SIG-M5 treated with dmso at 0.1 percent for 504 hours (cell line): ENCODE results near the gene SERP2.
"Not testable (repeated sequence)": the region's sequence is repeated elsewhere in the genome, so short reads cannot be mapped to it uniquely, and the experiment has no call there.

ENCODE experiments used
- DNase-seq: peaks from one replicate; lab custom pipeline; 2025; ENCODE audit not compliant: unreplicated experiment; lab: John Stamatoyannopoulos, UW

Gene SERP2

DNA sequence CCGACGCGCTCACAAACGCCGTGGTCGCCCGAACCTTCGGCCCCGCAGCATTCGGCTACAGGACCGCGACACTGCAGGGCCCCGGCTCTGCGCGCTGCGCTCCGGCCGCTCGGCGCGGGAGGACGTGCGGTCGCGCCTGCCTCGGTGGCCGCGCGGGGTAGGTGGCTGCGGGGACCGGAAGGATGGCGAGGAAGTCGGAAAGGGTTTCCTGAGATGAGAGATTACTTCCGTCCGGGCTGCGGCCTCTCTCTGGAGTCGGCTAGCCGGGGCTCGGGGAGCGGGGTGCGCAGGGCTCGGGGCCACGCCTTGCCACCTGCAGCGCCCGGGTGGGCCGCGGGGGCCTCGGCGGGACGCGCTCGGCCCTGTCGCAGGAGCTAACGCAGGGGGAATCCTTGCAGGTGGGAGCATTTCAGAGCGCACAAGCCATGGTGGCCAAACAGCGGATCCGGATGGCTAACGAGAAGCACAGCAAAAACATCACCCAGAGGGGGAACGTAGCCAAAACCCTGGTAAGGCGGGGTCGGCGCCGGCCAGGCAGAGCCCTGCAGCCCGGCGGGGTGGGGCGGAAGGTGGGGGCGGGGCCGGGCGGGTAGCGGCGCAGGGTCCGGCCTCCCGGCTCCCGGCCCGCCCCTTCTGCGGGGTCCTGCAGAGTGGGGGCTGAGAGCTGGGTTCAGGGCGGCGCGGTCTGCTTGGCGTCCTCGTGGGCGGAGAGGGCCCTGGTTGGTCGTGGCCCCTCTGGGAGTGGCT, at the start of gene SERP2:
Gene SERP2 (plus strand): TSS at position 224 of the 747 bp plus-strand sequence. CDS start 202 bp downstream, at position 426.
- DNase-seq = no peak

DNA sequence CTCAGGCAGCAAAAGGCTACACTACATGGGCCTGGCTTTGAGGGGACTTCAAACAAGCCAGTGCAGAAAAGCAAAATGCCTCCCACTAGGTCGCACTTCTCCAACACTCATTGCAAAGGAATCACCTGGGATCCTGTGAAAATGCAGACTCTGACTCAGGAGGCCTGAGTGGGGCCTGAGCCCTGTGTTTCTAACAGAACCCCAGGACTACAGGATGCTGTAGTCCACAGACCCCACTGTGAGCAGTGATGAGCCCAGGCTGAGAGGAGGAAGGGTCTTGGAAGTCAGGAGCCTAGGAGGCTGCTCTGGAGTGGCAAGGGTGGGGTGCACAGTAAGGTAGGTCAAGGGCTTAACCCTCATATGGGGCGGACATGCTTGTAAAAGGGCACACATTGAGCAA, 46.7 kb upstream of the SERP2 start:
- DNase-seq = no peak

- DNase-seq = not testable (repeated sequence)
Observed at GRCh38 chr13:44329041-44329440, 44.6 kb upstream of the SERP2 start.

- no peak for DNase-seq
Observed at GRCh38 chr13:44329909-44330545, 43.6 kb upstream of the SERP2 start.

DNA sequence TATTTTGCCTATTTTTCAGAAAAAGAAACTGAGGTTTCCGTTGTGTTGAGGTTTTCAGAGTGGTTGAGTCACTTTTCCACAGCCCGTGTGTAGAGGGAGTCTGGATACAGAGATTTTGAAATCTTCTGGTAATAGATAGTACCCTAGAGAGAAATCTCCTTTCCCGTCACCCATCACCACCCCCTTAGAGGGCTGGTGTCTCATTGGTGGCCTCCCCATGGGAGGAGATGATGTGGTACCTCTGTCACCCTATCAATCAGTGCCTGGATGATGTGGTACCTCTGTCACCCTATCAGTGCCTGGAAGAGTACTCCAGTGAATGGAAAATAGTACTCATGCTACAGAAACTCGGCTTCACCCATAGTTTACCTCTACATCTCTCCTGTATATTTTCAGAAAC, 42.2 kb upstream of the SERP2 start:
- no peak for DNase-seq

DNA sequence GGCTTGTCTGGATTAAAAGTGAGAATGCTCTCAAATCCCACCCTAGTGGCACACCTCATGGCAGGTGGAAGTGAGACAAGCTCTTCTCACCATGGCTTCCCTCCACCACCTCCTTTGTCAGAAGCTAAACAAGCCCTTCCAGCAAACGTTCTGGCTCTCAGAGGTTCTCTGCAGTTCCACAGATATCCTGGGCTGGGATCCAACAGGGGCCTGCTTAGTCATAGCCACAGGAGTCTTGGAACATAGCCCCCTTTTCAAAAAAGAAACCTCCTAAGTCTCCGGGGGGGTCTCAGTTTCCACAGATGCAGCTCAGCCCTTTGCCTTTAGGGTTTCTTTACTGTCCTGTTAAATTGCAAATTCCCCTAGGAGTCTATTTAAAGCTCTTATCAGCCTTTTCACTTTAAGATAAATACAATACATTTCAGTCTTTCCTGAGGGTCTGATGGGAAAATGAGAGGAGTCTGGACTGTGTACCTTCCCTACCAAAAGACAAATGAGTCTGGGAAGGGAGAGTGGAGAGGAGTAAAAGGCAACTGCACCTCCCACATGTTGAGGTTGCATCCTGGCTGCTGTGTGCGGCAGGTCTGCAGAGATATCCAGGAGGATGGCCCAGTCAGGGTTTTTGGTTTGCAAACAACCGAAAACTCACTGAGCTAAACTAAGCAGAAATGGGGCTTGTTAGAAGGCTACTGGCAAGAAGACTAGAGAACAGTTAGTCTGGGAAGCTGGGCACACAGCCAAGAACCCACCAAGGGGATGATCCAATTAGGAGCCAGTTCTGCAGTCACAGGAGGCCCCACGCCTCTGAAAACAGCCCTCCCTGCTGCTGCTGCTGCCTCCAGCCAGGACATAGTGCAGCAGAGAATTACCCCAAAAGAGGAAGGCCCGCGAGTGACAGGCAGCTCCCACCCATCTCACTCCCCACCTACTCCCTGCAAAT, 41.4 kb upstream of the SERP2 start:
- DNase-seq = no peak

GRCh38 chr13:44333950-44334655, 39.5 kb upstream of the SERP2 start:
- DNase-seq = no peak

- no peak for DNase-seq
Observed at GRCh38 chr13:44334751-44335150, 38.9 kb upstream of the SERP2 start.

GRCh38 chr13:44336934-44337333, 36.7 kb upstream of the SERP2 start:
- DNase-seq = no peak

DNA sequence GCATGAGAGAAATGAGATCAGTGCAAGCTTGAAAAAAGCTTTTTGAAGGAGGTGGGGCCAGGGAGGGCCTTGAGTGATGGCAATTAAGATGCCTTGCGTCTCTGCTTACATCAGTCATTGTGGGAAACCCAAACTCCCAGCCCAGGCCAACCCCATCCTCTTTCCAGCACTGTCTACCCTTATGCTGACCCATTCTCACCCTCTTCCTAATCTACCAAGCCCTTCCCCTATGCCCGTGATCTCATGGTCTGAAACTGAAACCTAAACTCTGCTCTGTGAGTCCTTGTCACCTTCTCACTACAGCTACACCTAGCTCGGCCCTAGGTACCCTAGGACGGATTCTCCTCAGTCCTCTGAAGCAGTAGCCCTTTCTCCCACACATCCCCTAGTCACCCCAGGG, 36.0 kb upstream of the SERP2 start:
- no peak for DNase-seq

- no peak for DNase-seq
Observed at GRCh38 chr13:44340508-44340907, 33.1 kb upstream of the SERP2 start.

DNA sequence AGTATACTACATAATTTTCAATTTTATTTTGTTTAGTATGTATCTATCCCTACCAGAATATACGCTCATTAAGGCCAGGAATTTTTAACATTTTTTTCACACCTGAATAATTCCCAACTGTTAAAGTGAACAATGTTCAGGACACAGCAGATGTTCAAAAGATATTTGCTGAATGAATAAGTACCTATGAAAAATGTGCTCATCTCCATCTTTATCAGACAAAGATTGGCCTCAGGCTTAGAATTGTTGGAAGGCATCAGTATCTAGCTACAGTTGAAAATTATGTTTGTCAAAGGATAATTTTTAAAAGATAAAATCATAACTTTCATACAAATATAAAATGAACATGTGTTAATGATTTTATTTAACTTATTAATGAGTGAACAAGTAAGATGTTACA, 30.9 kb upstream of the SERP2 start:
- no peak for DNase-seq

- DNase-seq = no peak
Observed at GRCh38 chr13:44346534-44346933, 27.1 kb upstream of the SERP2 start.

- DNase-seq = no peak
Observed at GRCh38 chr13:44347301-44347700, 26.3 kb upstream of the SERP2 start.

DNA sequence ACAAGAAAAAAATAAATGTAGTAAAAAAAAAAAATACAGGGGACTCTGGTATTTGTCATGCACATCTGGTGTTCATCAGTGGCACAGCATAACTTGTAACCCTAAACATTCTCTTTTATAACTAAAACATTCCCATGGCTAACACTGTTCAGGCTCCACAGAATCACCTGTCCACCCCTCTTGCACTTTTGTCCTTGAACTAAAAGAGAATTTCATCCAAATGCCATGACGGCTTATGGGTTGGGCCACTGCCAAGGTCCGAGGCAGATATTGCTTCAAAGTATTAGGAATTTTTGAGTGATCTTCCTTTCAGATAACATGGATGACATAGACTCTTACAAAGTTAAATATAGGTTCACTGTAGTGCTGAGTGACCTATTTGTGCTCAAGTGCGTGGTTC, 25.7 kb upstream of the SERP2 start:
- DNase-seq = no peak

DNA sequence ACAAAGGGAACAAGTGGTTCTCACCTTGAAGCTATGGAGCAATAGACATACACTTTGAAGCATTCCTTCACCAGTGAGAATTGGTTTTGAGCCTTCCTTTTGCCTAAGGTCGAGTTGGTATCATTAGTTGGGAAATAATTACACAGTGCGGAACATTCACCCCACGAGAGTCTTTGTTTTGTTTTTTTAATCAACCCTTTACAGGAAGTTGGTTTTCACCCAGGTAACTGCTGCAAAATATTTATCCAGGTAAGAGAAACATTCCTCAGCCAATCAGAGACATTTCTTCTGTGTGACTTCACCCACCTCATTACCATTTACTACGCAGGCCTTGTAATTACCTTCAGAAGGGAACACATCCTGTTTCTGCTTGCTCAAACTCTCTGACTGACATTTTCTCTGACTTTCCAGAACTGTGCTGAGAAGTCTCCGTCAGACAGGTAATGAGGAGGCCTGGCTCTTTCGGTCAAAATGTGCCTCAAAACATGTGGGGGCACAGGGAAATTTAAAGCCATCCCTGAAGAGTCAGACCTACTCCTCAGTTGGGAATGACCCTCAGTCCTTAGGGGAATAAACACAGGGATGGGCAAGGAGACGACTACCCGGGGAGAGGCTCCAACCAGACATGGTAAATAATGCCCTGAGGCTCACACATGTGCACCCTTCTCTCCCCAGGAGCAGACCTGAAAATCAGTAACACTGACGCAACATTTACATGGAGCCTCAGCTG, 22.7 kb upstream of the SERP2 start:
- no peak for DNase-seq

DNA sequence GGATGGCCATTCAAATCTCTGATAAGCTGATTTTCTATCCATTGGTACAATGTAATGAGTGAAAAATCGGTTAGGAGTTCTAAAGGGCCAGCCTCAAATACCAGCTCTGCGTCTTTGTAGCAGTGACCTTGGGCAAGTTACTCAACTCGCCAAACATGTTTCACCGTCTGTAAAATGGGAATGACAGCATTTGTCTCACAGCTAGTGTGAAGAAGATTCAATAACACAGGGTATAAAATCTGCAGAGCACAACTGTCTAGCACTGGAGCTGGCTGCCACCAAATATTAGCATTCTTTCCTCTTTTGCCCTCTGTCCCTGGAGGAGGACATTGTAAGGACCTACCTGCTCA, 22.1 kb upstream of the SERP2 start:
- no peak for DNase-seq

- DNase-seq = no peak
Observed at GRCh38 chr13:44352202-44352601, 21.4 kb upstream of the SERP2 start.

DNA sequence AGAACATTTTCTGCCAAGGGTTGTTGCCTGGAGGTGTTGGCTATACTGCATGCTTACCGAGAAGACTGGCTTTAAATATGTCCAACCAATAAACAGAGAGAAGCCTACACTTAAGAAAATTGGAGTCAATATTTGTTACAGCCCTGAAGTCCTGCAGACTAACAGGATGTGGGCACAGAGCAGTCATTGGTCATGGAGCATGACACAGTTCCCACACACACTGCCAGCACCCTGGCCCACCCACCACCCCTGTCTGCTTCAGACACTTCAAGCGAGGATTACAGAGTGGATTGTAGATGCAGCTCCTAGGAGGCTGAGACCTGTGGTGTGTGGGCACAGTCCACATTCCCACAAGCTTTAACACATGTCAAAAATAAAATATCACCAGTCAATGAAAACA, 21.0 kb upstream of the SERP2 start:
- no peak for DNase-seq

DNA sequence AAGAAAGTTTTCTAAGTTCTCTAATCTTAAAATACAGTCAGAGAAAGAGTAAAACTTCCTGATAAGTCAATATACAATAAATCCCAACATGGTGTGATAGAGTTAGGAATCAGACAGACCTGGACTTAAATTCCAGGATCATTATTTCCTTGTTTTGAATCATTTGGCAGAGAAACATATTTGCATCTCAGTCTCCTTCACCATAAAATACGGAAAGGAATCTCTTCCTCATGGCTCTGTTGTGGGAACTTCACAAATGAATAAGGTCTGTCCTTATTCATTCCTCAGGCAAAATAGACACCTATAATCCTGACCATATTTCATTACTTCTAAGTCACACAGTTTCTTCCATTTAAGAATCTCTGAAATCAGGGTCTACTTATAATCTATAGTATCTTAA, 19.3 kb upstream of the SERP2 start:
- no peak for DNase-seq

DNA sequence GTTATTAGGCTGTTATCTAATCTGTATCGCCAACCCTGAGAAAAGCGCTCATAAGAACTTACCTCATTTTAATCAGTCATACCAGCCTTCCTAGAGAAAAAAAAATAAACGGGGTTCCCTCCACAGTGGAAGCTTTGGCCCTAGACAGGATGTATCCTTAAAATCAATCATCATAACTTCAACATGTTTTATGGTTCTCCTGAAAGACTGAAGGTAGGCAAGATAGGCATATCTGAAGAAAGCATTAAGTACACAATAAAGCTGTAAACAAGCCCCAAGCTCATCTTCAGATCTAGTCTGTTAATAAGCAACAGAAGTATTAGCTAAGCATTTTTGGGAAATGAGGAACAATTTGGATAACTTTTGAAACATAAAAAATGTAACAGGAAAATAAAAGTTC, 18.7 kb upstream of the SERP2 start:
- DNase-seq = no peak
